ENCODE measurements around the gene FCGR3B. TPM values are rescaled to one million over a fixed set of nuclear protein-coding genes. Genes with fewer than 3 reads are reported as not detected.
"Not testable (repeated sequence)": the region's sequence is repeated elsewhere in the genome, so short reads cannot be mapped to it uniquely, and the experiment has no call there.

Gene FCGR3B
- polyA plus RNA-seq, 3 donors: 0.36 to 28.2 (median 18.3) TPM

- WGBS, 3 donors: 3 to 6% (median 4%) methylated on average over 49 of the region's 51 CpGs
- H3K27ac ChIP-seq (ENCODE audit: low read depth, low read length): not testable (repeated sequence)
Observed at GRCh38 chr1:161612322-161613141, 18.4 kb downstream of the FCGR3B start.

GRCh38 chr1:161611866-161612321 is 19.1 kb downstream of the FCGR3B start:
- not testable (repeated sequence) for H3K27ac ChIP-seq (ENCODE audit: low read depth, low read length)
- WGBS, 3 donors: 1 to 4% (median 4%) methylated on average over 17 of the region's 19 CpGs

GRCh38 chr1:161610198-161610597 is 20.8 kb downstream of the FCGR3B start:
- 21 to 31% (median 31%) methylated on average over 4 of the region's 4 CpGs for WGBS, 3 donors

GRCh38 chr1:161606541-161607336 is 24.2 kb downstream of the FCGR3B start:
- WGBS, 3 donors: 86 to 92% (median 91%) methylated on average over 31 to 50 of the region's 58 CpGs
- H3K27ac ChIP-seq (ENCODE audit: low read depth, low read length): not testable (repeated sequence)

More at GRCh38 chr1:161610198-161610597, 20.8 kb downstream of the FCGR3B start:
- H3K27ac ChIP-seq (ENCODE audit: low read depth, low read length): not testable (repeated sequence)

GRCh38 chr1:161605762-161606540 is 25.0 kb downstream of the FCGR3B start:
- H3K27ac ChIP-seq (ENCODE audit: low read depth, low read length): not testable (repeated sequence)
- WGBS, 3 donors: 21 to 34% (median 22%) methylated on average over 45 to 56 of the region's 78 CpGs

GRCh38 chr1:161605024-161605423 is 26.0 kb downstream of the FCGR3B start:
- WGBS, 3 donors: 93 to 96% (median 95%) methylated on average over 12 of the region's 12 CpGs

GRCh38 chr1:161597077-161597476 is 33.9 kb downstream of the FCGR3B start:
- 86 to 96% (median 96%) methylated on average over 3 of the region's 3 CpGs for WGBS, 3 donors

More at GRCh38 chr1:161605024-161605423, 26.0 kb downstream of the FCGR3B start:
- H3K27ac ChIP-seq (ENCODE audit: low read depth, low read length): not testable (repeated sequence)

GRCh38 chr1:161595583-161595982 is 35.4 kb downstream of the FCGR3B start:
- 36 to 78% (median 73%) methylated on average over 1 to 2 of the region's 2 CpGs for WGBS, 3 donors
- not testable (repeated sequence) for H3K27ac ChIP-seq (ENCODE audit: low read depth, low read length)

More at GRCh38 chr1:161597077-161597476, 33.9 kb downstream of the FCGR3B start:
- not testable (repeated sequence) for H3K27ac ChIP-seq (ENCODE audit: low read depth, low read length)

- not testable (repeated sequence) for H3K27ac ChIP-seq (ENCODE audit: low read depth, low read length)
- 54 to 70% (median 69%) methylated on average over 2 of the region's 2 CpGs for WGBS, 3 donors
Observed at GRCh38 chr1:161595173-161595572, 35.8 kb downstream of the FCGR3B start.

- not testable (repeated sequence) for H3K27ac ChIP-seq (ENCODE audit: low read depth, low read length)
- 36 to 70% (median 63%) methylated on average over 4 of the region's 4 CpGs for WGBS, 3 donors
Observed at GRCh38 chr1:161594269-161594984, 36.5 kb downstream of the FCGR3B start.

- not testable (repeated sequence) for H3K27ac ChIP-seq (ENCODE audit: low read depth, low read length)
- 74 to 88% (median 81%) methylated on average over 11 of the region's 11 CpGs for WGBS, 3 donors
Observed at GRCh38 chr1:161593092-161593755, 37.8 kb downstream of the FCGR3B start.

GRCh38 chr1:161592586-161592985 is 38.4 kb downstream of the FCGR3B start:
- WGBS, 3 donors: 34 to 39% (median 36%) methylated on average over 2 of the region's 3 CpGs
- not testable (repeated sequence) for H3K27ac ChIP-seq (ENCODE audit: low read depth, low read length)

GRCh38 chr1:161589920-161590319 is 41.1 kb downstream of the FCGR3B start:
- 6 to 42% (median 29%) methylated on average over 1 of the region's 6 CpGs for WGBS, 3 donors
- H3K27ac ChIP-seq (ENCODE audit: low read depth, low read length): not testable (repeated sequence)

- H3K27ac ChIP-seq (ENCODE audit: low read depth, low read length): not testable (repeated sequence)
- 64 to 86% (median 79%) methylated on average over 7 to 8 of the region's 8 CpGs for WGBS, 3 donors
Observed at GRCh38 chr1:161589365-161589764, 41.6 kb downstream of the FCGR3B start.

- H3K27ac ChIP-seq (ENCODE audit: low read depth, low read length): not testable (repeated sequence)
- WGBS, 3 donors: no CpG with 5 or more reads among the region's 6 CpGs
Observed at GRCh38 chr1:161588596-161588995, 42.4 kb downstream of the FCGR3B start.

- H3K27ac ChIP-seq (ENCODE audit: low read depth, low read length): not testable (repeated sequence)
- WGBS, 3 donors: no CpG with 5 or more reads among the region's 4 CpGs
Observed at GRCh38 chr1:161582882-161583281, 48.1 kb downstream of the FCGR3B start.

GRCh38 chr1:161580879-161581537 is 50.0 kb downstream of the FCGR3B start:
- WGBS, 3 donors: no CpG with 5 or more reads among the region's 4 CpGs
- not testable (repeated sequence) for H3K27ac ChIP-seq (ENCODE audit: low read depth, low read length)

Data from adipose tissue (tissue), 3 donors.